Ovary (tissue), 9 donors: ENCODE data around the gene BRD3. TPM values are rescaled to one million over a fixed set of nuclear protein-coding genes. Genes with fewer than 3 reads are reported as not detected.

Source experiments
- DNase-seq, 5 donors: peaks; one replicate each; pipeline ENCODE4 v3.0.0-alpha.2; 2019 to 2020
- H3K27ac ChIP-seq, 2 donors: fragments of 200-600 bp; one replicate each; pipeline versions ENCODE4 v1.5.1 to v1.8.0; 2019 to 2022
- H3K27me3 ChIP-seq: fragments of 200-600 bp; one replicate; pipeline ENCODE4 v1.8.0; 2022
- H3K36me3 ChIP-seq: fragments of 200-600 bp; sonication (generic); one replicate; pipeline ENCODE4 v1.5.1; 2019
- H3K4me1 ChIP-seq: one replicate; pipeline ENCODE4 v1.8.1; 2013; ENCODE audit warnings: mild to moderate bottlenecking, moderate library complexity; ENCODE audit not compliant: insufficient read depth
- H3K4me3 ChIP-seq: fragments of 200-600 bp; sonication (generic); one replicate; pipeline ENCODE4 v1.5.1; 2017
- H3K9me3 ChIP-seq, 2 donors: fragments of 200-600 bp in 1 of 2; sonication (generic) in 1 of 2; one replicate each; pipeline versions ENCODE4 v1.5.1 to v1.8.1; 2013 to 2019; ENCODE audit warnings: mild to moderate bottlenecking in 1 of 2, moderate library complexity in 1 of 2
- EP300 ChIP-seq: sonication (generic); formaldehyde crosslinking; IDR thresholded peaks from one replicate; pipeline ENCODE4 v1.6.1; 2017; ENCODE audit warnings: antibody characterized with exemption
- POLR2A ChIP-seq: fragments of 450-650 bp; IDR thresholded peaks from one replicate; pipeline ENCODE4 v1.6.1; 2017; ENCODE audit warnings: antibody characterized with exemption, mild to moderate bottlenecking, moderate library complexity
- WGBS, 3 donors: extraction: QIAGEN DNeasy Blood & Tissue Kit in 1 of 3; methylation state at CpG; one replicate each; pipeline versions ENCODE4 v1.1.5 to v1.1.7; 2013 to 2017; 5-methylcytosine and 5-hydroxymethylcytosine counted together
- intact Hi-C, 4 donors: fragments of 100-400 bp; cut with DNase I; formaldehyde crosslinking; loops; one replicate each; pipeline versions ENCODE4 v1.11.0 to v1.15.1; 2022 to 2023
- polyA plus RNA-seq, 2 donors: library from polyadenylated mRNA; stranded (reverse); fragments of 200-250 nt in 1 of 2; fragments of 350-450 nt in 1 of 2; fragmentation: Illumina TruSeq in 1 of 2; extraction: RNeasy Lipid Tissue Mini Kit (QIAGEN cat#74804) in 1 of 2; gene quantifications; one replicate each; pipeline ENCODE4 v1.2.3, GENCODE V29; 2013 to 2014
- total RNA-seq, 7 donors: library from RNA; depleted of rRNA in 2 of 7; stranded (reverse); fragments of >200 nt in 2 of 7; fragmentation: NEBNext Ultra II Directional in 3 of 7; extraction: Animal tissue kit (Norgen Biotek cat#: 25700) in 3 of 7; gene quantifications; one replicate each; pipeline versions ENCODE4 v1.1.0 to v1.2.4, GENCODE V29; 2016 to 2023
- TF ChIP-seq, protein P1 (sequence below), 3 donors: fragments of 450-650 bp in 2 of 3; fragments of 200-600 bp in 1 of 3; IDR thresholded peaks; one replicate each; pipeline versions ENCODE4 v1.5.1 to v1.8.0; 2016 to 2022; ENCODE audit warnings: antibody characterized with exemption in 3 of 3, mild to moderate bottlenecking in 1 of 3
- donor health status: DM: no; HTN: no; CAD: no; lungs with moderate emphysema.
- donor health status: DM: no; HTN: no; CAD: no.
- donor health status: Bipolar disorder and iron deficiency.
- donor health status: DM: yes; HTN: yes; CAD: no.
- donor health status: DM: no; HTN: no; CAD: no.
- donor health status: DM: yes; HTN: yes; CAD: no.

Gene BRD3
- total and polyA plus RNA-seq, 9 donors, result 14.9 to 52.1 (median 39.2) TPM

DNA sequence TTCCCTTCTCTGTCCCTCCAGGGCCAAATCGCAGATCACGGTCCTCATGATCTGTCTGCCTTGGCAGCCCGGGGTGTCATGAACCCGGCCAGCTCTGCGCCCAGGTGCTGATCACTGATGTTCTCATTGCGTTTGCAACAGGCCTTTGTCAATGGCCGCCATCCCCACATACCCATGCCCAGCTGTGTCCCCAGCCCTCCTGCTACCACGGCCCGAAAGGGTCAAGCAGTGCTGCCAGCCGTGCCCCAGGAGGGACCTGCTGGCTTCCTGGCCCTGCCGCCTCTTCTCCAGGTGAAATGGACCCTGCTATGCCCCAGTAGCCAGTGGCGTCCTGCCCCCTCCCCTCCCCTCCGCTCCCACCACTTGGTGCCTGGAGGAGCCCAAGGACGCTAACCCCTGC is 62.9 kb downstream of the BRD3 start:
- H3K27ac ChIP-seq, result no peak overlapping the region
- H3K4me3 ChIP-seq, result no peak overlapping the region
- TF ChIP-seq, protein P1, sequence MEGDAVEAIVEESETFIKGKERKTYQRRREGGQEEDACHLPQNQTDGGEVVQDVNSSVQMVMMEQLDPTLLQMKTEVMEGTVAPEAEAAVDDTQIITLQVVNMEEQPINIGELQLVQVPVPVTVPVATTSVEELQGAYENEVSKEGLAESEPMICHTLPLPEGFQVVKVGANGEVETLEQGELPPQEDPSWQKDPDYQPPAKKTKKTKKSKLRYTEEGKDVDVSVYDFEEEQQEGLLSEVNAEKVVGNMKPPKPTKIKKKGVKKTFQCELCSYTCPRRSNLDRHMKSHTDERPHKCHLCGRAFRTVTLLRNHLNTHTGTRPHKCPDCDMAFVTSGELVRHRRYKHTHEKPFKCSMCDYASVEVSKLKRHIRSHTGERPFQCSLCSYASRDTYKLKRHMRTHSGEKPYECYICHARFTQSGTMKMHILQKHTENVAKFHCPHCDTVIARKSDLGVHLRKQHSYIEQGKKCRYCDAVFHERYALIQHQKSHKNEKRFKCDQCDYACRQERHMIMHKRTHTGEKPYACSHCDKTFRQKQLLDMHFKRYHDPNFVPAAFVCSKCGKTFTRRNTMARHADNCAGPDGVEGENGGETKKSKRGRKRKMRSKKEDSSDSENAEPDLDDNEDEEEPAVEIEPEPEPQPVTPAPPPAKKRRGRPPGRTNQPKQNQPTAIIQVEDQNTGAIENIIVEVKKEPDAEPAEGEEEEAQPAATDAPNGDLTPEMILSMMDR (IDR thresholded peaks at IDR 0.05), result no peak
- TF ChIP-seq POLR2A (no peak), EP300 (no peak)
- intact Hi-C loops, result no loop called here
- no peaks in the 10 kb centered on the region for H3K36me3 ChIP-seq
- no peak for DNase-seq
- H3K9me3 ChIP-seq, result no peaks in the 10 kb centered on the region
- H3K27me3 ChIP-seq, result no peaks in the 10 kb centered on the region
- WGBS, 3 donors, result 71 to 83% (median 76%) methylated on average over 14 of the region's 14 CpGs
- H3K4me1 ChIP-seq, result no peaks in the 10 kb centered on the region

- TF ChIP-seq EP300 (no peak), POLR2A (no peak)
- TF ChIP-seq, protein P1 (IDR thresholded peaks at IDR 0.05), result no peak
- no peak overlapping the region for H3K4me3 ChIP-seq
- H3K36me3 ChIP-seq, result no peaks in the 10 kb centered on the region
- no peak overlapping the region for H3K27ac ChIP-seq
- intact Hi-C loops, result no loop called here
- DNase-seq, result no peak
- no peaks in the 10 kb centered on the region for H3K9me3 ChIP-seq
- H3K4me1 ChIP-seq, result peaks cover 2% of the 10 kb centered on the region
- 65 to 72% (median 70%) methylated on average over 20 of the region's 20 CpGs for WGBS, 3 donors
- no peaks in the 10 kb centered on the region for H3K27me3 ChIP-seq
These were observed 63.5 kb downstream of the BRD3 start for GRCh38 chr9:134004131-134004873.

DNA sequence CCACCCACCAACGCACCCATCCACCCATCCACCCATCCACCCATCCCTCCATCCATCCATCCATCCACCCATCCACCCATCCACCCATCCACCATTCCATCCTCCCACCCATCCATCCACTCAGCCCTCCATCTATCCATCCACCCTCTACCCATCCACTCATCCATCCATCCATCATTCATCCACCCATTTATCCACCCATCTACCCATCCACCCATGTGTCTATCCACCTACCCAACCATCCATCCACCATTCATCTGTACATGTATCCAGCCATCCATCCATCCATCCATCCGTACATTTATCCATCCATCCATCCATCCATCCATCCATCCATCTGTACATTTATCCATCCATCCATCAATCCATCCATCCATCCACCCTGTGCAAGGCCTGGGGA is 64.6 kb downstream of the BRD3 start:
- no peak for DNase-seq
- TF ChIP-seq, protein P1 (IDR thresholded peaks at IDR 0.05), result no peak
- TF ChIP-seq POLR2A (no peak), EP300 (no peak)
- 83 to 89% (median 83%) methylated on average over 2 of the region's 2 CpGs for WGBS, 3 donors
- no peaks in the 10 kb centered on the region for H3K36me3 ChIP-seq
- intact Hi-C loops, result no loop called here
- H3K27me3 ChIP-seq, result no peaks in the 10 kb centered on the region
- no peak overlapping the region for H3K27ac ChIP-seq
- no peaks in the 10 kb centered on the region for H3K9me3 ChIP-seq
- H3K4me1 ChIP-seq, result peaks cover 2% of the 10 kb centered on the region
- no peak overlapping the region for H3K4me3 ChIP-seq

GRCh38 chr9:134002796-134003195 is 65.0 kb downstream of the BRD3 start:
- Histone ChIP-seq H3K9me3 (no peaks in the 10 kb centered on the region), H3K4me1 (peaks cover 2% of the 10 kb centered on the region), H3K36me3 (no peaks in the 10 kb centered on the region), H3K27me3 (no peaks in the 10 kb centered on the region), H3K27ac (no peak overlapping the region), H3K4me3 (no peak overlapping the region)
- TF ChIP-seq, protein P1 (IDR thresholded peaks at IDR 0.05), result no peak
- TF ChIP-seq POLR2A (no peak), EP300 (no peak)
- DNase-seq, result no peak
- intact Hi-C loops, result no loop called here
- 83 to 100% (median 88%) methylated on average over 2 of the region's 2 CpGs for WGBS, 3 donors
